ENCODE data around the gene SORCS2. TPM values are rescaled to one million over a fixed set of nuclear protein-coding genes. Genes with fewer than 3 reads are reported as not detected.
A peak's percentile ranks its signal among the peaks of the same experiment; 100 is the strongest.

SORCS2 gene
- total RNA-seq, 1 donor from 2014 or later = 5.2 TPM

GRCh38 chr4:7335344-7336066 is 143.2 kb downstream of the SORCS2 start:
- no peaks in the 10 kb centered on the region for H3K27me3 ChIP-seq
- no peaks in the 10 kb centered on the region for H3K36me3 ChIP-seq
- no peak overlapping the region for H3K4me3 ChIP-seq
- Mint-ChIP-seq H3K27me3 (ENCODE audit: insufficient read depth, low read depth) (peaks cover 13% of the 10 kb centered on the region), H3K4me1 (peaks cover 34% of the 10 kb centered on the region), H3K9me3 (peaks cover 2% of the 10 kb centered on the region), H3K36me3 (no peaks in the 10 kb centered on the region), H3K4me3 (peak overlapping the region; percentile 26), H3K27ac (no peak overlapping the region)
- peaks cover 7% of the 10 kb centered on the region for H3F3A ChIP-seq (ENCODE audit: low read depth)
- no peaks in the 10 kb centered on the region for H3K9me3 ChIP-seq (ENCODE audit: low read depth)
- peak; percentile 85 for DNase-seq (ENCODE audit: low spot score)
- H3K79me2 ChIP-seq (ENCODE audit: low read depth) = no peaks in the 10 kb centered on the region
- H2AFZ ChIP-seq (replicated peaks) = no peak overlapping the region
- TF ChIP-seq EZH2phosphoT487 (IDR thresholded peaks at IDR 0.05) (no peak), CTCF (IDR thresholded peaks at IDR 0.05) (peak; percentile 86)
- H3K4me2 ChIP-seq = peak overlapping the region; percentile 17
- peaks cover 28% of the 10 kb centered on the region for H3K4me1 ChIP-seq
- H3K27ac ChIP-seq = no peak overlapping the region
- H4K20me1 ChIP-seq (ENCODE audit: low read depth) = peaks cover 9% of the 10 kb centered on the region
- H3K9ac ChIP-seq = no peak overlapping the region

GRCh38 chr4:7336067-7336569 is 143.8 kb downstream of the SORCS2 start:
- Histone ChIP-seq H3K4me2 (no peak overlapping the region), H3K9ac (no peak overlapping the region), H3K9me3 (ENCODE audit: low read depth) (no peaks in the 10 kb centered on the region), H3F3A (ENCODE audit: low read depth) (peaks cover 7% of the 10 kb centered on the region), H3K36me3 (no peaks in the 10 kb centered on the region), H2AFZ (replicated peaks) (no peak overlapping the region), H3K79me2 (ENCODE audit: low read depth) (no peaks in the 10 kb centered on the region), H4K20me1 (ENCODE audit: low read depth) (peaks cover 9% of the 10 kb centered on the region), H3K4me3 (no peak overlapping the region), H3K27ac (no peak overlapping the region), H3K4me1 (peaks cover 26% of the 10 kb centered on the region), H3K27me3 (no peaks in the 10 kb centered on the region)
- H3K4me1 Mint-ChIP-seq = peaks cover 32% of the 10 kb centered on the region
- H3K36me3 Mint-ChIP-seq = no peaks in the 10 kb centered on the region
- DNase-seq (ENCODE audit: low spot score) = no peak
- peaks cover 17% of the 10 kb centered on the region for H3K27me3 Mint-ChIP-seq (ENCODE audit: insufficient read depth, low read depth)
- H3K9me3 Mint-ChIP-seq = peaks cover 2% of the 10 kb centered on the region
- H3K27ac Mint-ChIP-seq = no peak overlapping the region
- TF ChIP-seq CTCF (IDR thresholded peaks at IDR 0.05) = no peak
- TF ChIP-seq EZH2phosphoT487 (IDR thresholded peaks at IDR 0.05) = no peak
- TF ChIP-seq EZH2 (IDR thresholded peaks at IDR 0.05) = no peak
- no peak overlapping the region for H3K4me3 Mint-ChIP-seq

DNA sequence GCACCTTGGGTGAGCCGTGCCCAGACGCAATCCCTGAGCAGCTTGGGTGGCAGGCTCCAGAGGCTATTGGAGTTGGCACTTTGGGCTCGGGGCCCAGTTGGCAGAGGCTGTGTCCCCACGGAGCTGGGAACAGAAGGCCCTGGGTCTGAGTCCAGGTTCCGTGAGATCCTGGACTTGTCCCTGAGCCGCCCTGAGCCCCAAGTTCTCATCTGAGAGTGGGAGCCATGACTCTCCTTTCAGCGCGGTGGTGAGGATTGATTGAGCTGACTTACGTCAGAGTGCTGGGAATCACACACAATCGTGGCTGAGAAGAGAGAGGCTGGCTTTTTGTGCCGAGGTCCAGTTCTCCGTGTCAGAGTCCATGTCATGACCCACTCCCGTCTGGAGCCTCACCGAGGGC is 144.4 kb downstream of the SORCS2 start:
- Mint-ChIP-seq H3K4me3 (no peak overlapping the region), H3K9me3 (peaks cover 2% of the 10 kb centered on the region), H3K27me3 (ENCODE audit: insufficient read depth, low read depth) (peaks cover 14% of the 10 kb centered on the region), H3K27ac (no peak overlapping the region), H3K36me3 (no peaks in the 10 kb centered on the region), H3K4me1 (peaks cover 28% of the 10 kb centered on the region)
- Histone ChIP-seq H2AFZ (replicated peaks) (no peak overlapping the region), H4K20me1 (ENCODE audit: low read depth) (peaks cover 9% of the 10 kb centered on the region), H3F3A (ENCODE audit: low read depth) (peaks cover 7% of the 10 kb centered on the region), H3K36me3 (no peaks in the 10 kb centered on the region), H3K4me3 (no peak overlapping the region), H3K27me3 (no peaks in the 10 kb centered on the region), H3K27ac (no peak overlapping the region), H3K79me2 (ENCODE audit: low read depth) (no peaks in the 10 kb centered on the region), H3K9me3 (ENCODE audit: low read depth) (no peaks in the 10 kb centered on the region), H3K4me2 (no peak overlapping the region), H3K9ac (no peak overlapping the region), H3K4me1 (peaks cover 21% of the 10 kb centered on the region)
- DNase-seq (ENCODE audit: low spot score) = no peak
- no peak for TF ChIP-seq EZH2 (IDR thresholded peaks at IDR 0.05)

Measured in neural progenitor cell (in vitro differentiated cells).